Mucosa of stomach (tissue), 1 donor: Measurements from ENCODE around the gene TEKT1.
"Not testable (repeated sequence)": the region's sequence is repeated elsewhere in the genome, so short reads cannot be mapped to it uniquely, and the experiment has no call there.

Source experiments
- H3K27me3 ChIP-seq: one replicate; pipeline ENCODE4 v1.7.0; 2013; ENCODE audit warnings: mild to moderate bottlenecking, low read length; ENCODE audit not compliant: control insufficient read depth, insufficient read depth
- H3K36me3 ChIP-seq: one replicate; pipeline ENCODE4 v1.7.0; 2013; ENCODE audit warnings: low read length; ENCODE audit not compliant: control insufficient read depth, insufficient read depth
- H3K4me1 ChIP-seq: one replicate; pipeline ENCODE4 v1.7.0; 2013; ENCODE audit warnings: mild to moderate bottlenecking, low read length; ENCODE audit not compliant: control insufficient read depth, insufficient read depth
- H3K4me3 ChIP-seq: one replicate; pipeline ENCODE4 v1.7.0; 2013; ENCODE audit warnings: low read length
- H3K9ac ChIP-seq: one replicate; pipeline ENCODE4 v1.7.0; 2013; ENCODE audit warnings: mild to moderate bottlenecking, low read length, moderate library complexity
- H3K9me3 ChIP-seq: one replicate; pipeline ENCODE4 v1.7.0; 2013; ENCODE audit warnings: mild to moderate bottlenecking, low read length, moderate library complexity; ENCODE audit not compliant: control insufficient read depth
- donor health status: Pancreatic carcinoma.

Gene TEKT1

GRCh38 chr17:6853764-6854442, 22.4 kb upstream of the TEKT1 start:
- Histone ChIP-seq H3K4me1 (no peaks in the 10 kb centered on the region), H3K4me3 (no peak overlapping the region), H3K9me3 (no peaks in the 10 kb centered on the region), H3K27me3 (no peaks in the 10 kb centered on the region), H3K36me3 (no peaks in the 10 kb centered on the region), H3K9ac (peak overlapping the region; percentile 57)

- H3K36me3 ChIP-seq, H3K27me3 ChIP-seq, H3K9ac ChIP-seq, H3K4me1 ChIP-seq, H3K4me3 ChIP-seq, H3K9me3 ChIP-seq: not testable (repeated sequence)
Measured at GRCh38 chr17:6848545-6849179, 17.1 kb upstream of the TEKT1 start.

GRCh38 chr17:6846138-6846537, 14.6 kb upstream of the TEKT1 start:
- not testable (repeated sequence) for H3K4me3 ChIP-seq, H3K9ac ChIP-seq

GRCh38 chr17:6844406-6844805, 12.9 kb upstream of the TEKT1 start:
- H3K4me1 ChIP-seq, H3K9me3 ChIP-seq, H3K27me3 ChIP-seq, H3K4me3 ChIP-seq, H3K9ac ChIP-seq, H3K36me3 ChIP-seq: not testable (repeated sequence)

More at GRCh38 chr17:6846138-6846537, 14.6 kb upstream of the TEKT1 start:
- H3K36me3 ChIP-seq, H3K4me1 ChIP-seq, H3K9me3 ChIP-seq, H3K27me3 ChIP-seq: not testable (repeated sequence)

GRCh38 chr17:6843241-6843880, 11.8 kb upstream of the TEKT1 start:
- Histone ChIP-seq H3K4me1 (no peaks in the 10 kb centered on the region), H3K4me3 (no peak overlapping the region), H3K27me3 (peaks cover 3% of the 10 kb centered on the region), H3K9ac (no peak overlapping the region), H3K36me3 (no peaks in the 10 kb centered on the region), H3K9me3 (no peaks in the 10 kb centered on the region)

- H3K4me3 ChIP-seq, H3K36me3 ChIP-seq, H3K4me1 ChIP-seq, H3K9me3 ChIP-seq, H3K9ac ChIP-seq, H3K27me3 ChIP-seq: not testable (repeated sequence)
Measured at GRCh38 chr17:6841769-6842168, 10.2 kb upstream of the TEKT1 start.

- Histone ChIP-seq H3K4me1 (peaks cover 10% of the 10 kb centered on the region), H3K36me3 (no peaks in the 10 kb centered on the region), H3K9ac (no peak overlapping the region), H3K27me3 (peaks cover 27% of the 10 kb centered on the region), H3K9me3 (no peaks in the 10 kb centered on the region), H3K4me3 (no peak overlapping the region)
Measured at GRCh38 chr17:6830383-6830986, 1.0 kb downstream of the TEKT1 start.

- no peaks in the 10 kb centered on the region for H3K27me3 ChIP-seq
- H3K9ac ChIP-seq, result no peak overlapping the region
- H3K36me3 ChIP-seq, result no peaks in the 10 kb centered on the region
- H3K4me3 ChIP-seq, result no peak overlapping the region
- no peaks in the 10 kb centered on the region for H3K9me3 ChIP-seq
- H3K4me1 ChIP-seq, result no peaks in the 10 kb centered on the region
Measured at GRCh38 chr17:6823011-6823442, 8.5 kb downstream of the TEKT1 start.

- no peaks in the 10 kb centered on the region for H3K9me3 ChIP-seq
- H3K36me3 ChIP-seq, result no peaks in the 10 kb centered on the region
- H3K4me1 ChIP-seq, result no peaks in the 10 kb centered on the region
- H3K27me3 ChIP-seq, result no peaks in the 10 kb centered on the region
- no peak overlapping the region for H3K9ac ChIP-seq
- H3K4me3 ChIP-seq, result no peak overlapping the region
Measured at GRCh38 chr17:6818938-6819337, 12.6 kb downstream of the TEKT1 start.

- not testable (repeated sequence) for H3K27me3 ChIP-seq, H3K4me1 ChIP-seq, H3K9me3 ChIP-seq, H3K9ac ChIP-seq, H3K36me3 ChIP-seq, H3K4me3 ChIP-seq
Measured at GRCh38 chr17:6816368-6816767, 15.2 kb downstream of the TEKT1 start.

DNA sequence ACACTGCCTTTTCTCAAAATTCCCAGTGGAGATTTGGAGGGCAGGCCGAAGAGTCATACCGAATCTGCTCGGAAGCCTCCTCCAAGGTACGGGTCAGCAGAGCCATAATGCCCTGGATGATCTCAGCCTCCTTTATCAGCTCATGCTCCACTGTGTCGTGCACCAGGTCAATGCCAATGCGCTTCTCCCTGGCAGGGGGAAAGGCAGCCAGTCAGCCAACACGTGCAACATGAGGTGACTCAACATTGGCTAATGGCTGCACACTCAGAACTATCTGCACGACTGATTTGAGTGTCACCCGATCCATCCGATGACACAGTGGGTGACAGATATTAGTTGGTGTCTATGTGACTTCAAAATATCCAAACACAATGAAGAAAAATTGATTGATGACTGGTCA, 15.8 kb downstream of the TEKT1 start:
- H3K4me1 ChIP-seq, result no peaks in the 10 kb centered on the region
- H3K9ac ChIP-seq, result no peak overlapping the region
- no peak overlapping the region for H3K4me3 ChIP-seq

DNA sequence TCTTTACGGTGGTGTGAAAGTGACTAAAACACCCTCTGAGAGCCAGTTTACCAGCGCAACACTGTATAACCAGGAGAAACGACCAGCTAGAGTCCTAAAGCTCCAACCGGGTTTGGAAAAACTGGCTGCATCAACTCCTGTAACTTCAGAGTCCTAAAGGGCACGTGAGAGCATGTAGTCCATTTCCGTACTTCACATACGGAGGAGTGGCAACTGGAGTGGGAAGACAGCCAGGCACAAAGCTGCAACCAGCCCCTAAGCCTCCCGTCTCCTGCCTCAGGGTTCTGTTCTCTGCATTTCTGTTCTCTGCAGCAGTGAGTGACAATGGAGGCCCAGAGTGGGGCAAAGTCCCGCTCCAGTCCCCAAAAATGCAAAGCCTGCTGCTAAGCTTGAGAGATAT, 19.2 kb downstream of the TEKT1 start:
- Histone ChIP-seq H3K36me3 (no peaks in the 10 kb centered on the region), H3K9me3 (no peaks in the 10 kb centered on the region), H3K9ac (no peak overlapping the region), H3K4me3 (no peak overlapping the region), H3K4me1 (no peaks in the 10 kb centered on the region), H3K27me3 (no peaks in the 10 kb centered on the region)

More for the DNA sequence above, 15.8 kb downstream of the TEKT1 start:
- H3K27me3 ChIP-seq, result no peaks in the 10 kb centered on the region
- no peaks in the 10 kb centered on the region for H3K36me3 ChIP-seq
- H3K9me3 ChIP-seq, result no peaks in the 10 kb centered on the region
